Posterior cingulate gyrus (tissue), 11 donors: ENCODE data around the gene GABBR2.
A peak's percentile ranks its signal among the peaks of the same experiment; 100 is the strongest.
"Not testable (repeated sequence)": the region's sequence is repeated elsewhere in the genome, so short reads cannot be mapped to it uniquely, and the experiment has no call there.

ENCODE experiments used
- DNase-seq, 10 donors: peaks; one replicate each; pipeline versions ENCODE4 v3.0.0 to v3.0.0-alpha.2; 2020 to 2021; ENCODE audit warnings: mixed read lengths in 3 of 10
- intact Hi-C: fragments of 100-400 bp; cut with DNase I; formaldehyde crosslinking; loops from one replicate; pipeline ENCODE4 v1.15.1; 2023

The GABBR2 gene

DNA sequence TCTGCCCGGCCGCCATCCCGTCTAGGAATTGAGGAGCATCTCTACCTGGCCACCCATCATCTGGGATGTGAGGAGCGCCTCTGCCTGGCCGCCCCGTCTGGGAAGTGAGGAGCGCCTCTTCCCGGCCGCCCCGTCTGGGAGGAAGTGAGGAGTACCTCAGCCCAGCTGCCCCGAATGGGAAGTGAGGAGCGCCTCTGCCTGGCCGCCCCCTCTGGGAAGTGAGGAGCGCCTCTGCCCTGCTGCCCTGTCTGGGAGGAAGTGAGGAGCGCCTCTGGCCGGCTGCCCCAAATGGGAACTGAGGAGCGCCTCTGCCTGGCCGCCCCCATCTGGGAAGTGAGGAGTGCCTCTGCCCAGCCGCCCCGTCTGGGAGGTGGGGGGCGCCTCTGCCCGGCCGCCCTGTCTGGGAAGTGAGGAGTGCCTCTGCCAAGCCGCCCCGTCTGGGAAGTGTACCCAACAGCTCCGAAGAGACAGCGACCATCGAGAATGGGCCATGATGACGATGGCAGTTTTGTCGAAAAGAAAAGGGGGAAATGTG is 244.5 kb downstream of the GABBR2 start:
- intact Hi-C loops, DNase-seq: not testable (repeated sequence)

DNA sequence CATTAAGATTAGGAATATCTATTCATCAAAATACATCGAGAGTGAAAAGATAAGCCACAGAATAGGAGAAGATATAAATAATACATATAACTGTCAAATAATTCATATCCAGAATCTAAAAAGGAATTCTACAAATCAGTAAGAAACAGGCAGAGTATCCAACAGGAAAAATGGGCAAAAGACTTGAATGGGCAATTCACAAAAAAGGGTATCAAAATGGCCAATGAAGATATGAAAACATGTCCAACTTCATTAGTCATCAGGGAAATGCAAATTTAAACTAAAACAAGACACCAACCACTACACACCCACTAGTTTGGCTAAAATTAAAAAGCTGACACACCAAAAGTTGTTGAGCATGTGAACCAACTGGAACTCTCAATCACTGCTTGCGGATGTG is 246.4 kb downstream of the GABBR2 start:
- DNase-seq = no peak
- intact Hi-C loops = no loop called here

DNA sequence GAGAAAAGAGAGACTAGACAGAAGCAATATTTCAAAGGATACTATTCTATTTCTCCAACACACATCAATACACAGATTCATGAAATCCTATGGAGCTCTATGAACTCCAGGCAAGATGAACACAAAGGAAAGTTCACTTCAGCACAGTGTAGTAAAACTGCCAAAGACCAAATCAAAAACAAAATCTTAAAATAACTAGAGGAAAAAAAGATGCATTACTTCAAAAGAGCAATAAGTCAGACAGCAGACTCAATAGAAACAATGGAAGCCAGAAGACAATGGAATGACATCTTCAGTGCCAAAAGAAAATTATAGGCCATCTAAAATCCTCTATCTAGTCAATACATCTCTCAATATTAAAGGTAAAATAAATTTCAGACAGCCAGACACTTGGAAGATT is 248.0 kb downstream of the GABBR2 start:
- DNase-seq = no peak
- intact Hi-C loops = no loop called here

DNA sequence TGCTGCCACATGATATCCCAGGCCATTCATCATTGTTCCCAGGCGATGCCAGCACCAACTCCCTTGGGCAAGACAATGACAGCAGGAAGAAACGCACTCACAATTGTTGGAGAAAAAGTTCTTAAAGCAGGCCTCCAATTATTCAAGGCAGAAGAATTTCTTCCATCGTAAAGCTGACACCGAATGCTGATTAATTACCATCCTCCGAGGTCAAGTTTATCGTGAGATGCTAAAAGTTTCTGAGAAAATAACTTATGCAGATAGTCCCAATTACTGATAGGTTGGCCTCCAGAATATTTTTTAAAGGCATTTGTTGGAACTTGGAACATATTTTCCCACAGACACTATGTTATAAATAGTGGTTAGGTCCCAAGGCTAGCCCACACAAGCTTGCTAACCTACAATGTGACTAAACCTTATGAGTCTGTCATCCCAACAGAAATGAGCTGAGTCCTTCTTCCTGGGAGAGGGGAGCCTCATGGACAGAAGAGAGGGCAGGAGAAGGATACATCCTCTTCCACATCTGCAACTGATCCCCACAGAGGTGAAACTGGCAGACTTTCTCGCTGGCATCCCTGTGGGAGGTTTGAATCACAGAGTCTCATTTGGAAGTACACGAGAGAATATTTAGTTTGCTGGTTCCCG is 250.9 kb downstream of the GABBR2 start:
- intact Hi-C loops = no loop called here
- no peak for DNase-seq

DNA sequence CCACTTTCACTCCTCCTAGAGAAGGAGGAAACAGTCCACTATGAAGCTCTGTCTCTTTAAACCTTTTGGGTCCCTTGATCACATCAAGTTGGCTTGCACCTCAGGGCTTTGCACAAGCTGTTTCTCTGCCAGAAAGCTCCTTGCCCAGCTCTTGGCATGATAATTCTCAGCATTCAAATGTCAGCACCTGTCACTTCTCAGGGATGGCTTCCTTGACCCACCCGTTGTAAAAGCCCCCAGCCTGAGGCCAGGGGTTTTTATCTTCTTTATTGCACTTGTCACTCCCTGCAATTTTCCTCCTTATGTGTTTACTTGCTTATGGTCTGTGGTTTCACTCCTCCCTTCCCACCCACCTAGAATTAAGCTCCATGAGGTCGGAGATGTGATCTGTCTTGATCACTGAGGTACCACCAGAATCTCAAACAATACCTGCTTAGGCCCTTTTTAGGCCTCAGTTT is 252.6 kb downstream of the GABBR2 start:
- DNase-seq = no peak
- intact Hi-C loops = no loop called here

DNA sequence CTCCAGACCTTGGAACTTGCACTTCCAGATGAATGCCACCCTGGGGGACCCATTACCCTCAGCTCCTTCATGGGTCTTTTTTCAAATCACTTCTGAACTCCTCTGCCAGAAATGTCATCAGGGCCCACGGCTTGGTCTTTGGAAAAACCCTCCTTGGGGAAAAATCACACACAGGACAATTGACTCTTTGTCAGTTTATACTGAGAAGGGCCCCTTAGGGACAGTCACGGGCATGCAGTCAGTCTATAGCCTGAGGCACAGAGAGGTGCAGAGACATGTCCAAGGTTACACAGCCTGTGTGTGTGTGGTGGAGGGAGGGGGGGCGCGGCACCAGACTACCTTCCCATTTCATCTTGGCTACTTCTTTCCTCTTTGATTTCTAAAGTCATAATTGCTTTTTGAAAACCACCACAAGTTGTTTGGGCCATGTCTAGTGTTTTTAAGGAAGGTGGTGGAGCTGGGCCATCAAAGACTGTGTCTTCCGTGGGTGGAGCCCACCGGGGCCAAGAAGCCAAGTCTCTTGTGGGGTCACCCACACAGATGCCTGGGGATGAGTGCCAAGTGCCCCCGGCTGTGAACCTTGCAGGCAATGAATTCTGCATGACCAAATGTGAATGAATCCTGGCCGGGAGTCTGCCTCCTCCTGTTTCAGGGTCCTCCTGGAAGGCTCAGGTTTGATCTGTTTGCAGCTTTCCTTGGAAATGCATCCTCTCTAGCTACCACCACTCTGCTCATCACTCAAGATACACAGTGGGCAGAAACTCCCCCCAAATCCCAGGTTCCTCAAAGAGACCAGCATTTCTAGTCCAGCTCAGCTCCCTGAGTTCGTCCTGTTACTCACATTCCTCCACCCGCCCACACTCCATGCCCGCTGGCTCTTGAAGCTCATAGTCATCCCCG is 253.2 kb downstream of the GABBR2 start:
- DNase-seq = peak in 8 of 10 donors; percentile 38 to 93 (median 73)
- intact Hi-C loops = no loop called here

DNA sequence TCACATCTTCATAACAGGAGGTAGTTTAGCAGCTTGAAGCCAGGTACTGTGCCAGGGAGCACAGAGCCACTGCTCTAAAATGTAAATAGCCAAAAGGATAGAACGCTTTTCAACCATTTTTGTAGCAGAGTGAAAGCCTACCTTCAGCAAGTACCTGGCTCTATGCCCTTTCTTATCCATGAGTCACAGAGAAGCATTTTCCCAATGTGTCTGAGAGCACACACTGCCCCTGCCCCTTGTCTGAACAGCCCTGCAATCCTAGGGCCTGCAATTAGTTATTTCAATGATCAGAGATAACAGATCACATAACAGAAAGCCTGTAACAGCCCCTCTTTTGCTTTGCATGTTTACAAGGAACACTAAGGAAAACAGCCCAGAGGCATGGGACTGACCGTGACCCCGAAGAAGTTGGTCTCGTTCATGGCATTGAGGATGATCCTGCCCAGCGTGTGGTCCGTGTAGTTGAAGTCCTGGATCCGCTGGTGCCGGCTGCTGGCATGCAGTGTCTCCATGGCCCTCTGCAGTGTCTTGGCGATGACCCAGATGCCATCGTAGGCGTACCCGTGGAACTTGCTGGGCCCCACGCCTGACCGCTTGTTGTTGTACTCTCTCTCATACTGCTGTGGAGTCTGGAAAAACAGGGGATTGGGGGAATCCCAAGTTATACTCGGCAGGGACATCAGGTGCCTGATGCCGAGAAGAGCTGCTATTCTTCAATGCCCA is 255.0 kb downstream of the GABBR2 start:
- DNase-seq = peak in 1 of 10 donors; percentile 73
- intact Hi-C loops = no loop called here

DNA sequence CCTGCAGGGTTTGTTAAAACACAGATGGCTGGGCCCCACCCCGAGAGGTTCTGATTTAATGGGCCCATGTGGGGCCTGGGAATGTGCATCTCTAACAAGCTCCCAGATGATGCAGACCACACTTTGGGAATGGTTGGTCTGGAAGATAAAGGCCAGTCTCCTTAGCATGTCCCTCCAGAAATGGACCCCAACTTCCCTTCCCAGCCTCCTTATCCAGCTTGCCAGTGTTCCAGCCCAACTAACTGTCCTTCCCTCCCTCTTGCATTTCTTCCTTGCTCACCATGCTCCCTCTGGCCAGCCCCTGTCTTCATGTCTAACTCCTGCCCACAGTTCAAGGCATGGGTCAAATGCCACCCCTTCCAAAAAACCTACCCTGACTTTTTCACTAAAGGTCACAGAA is 257.2 kb downstream of the GABBR2 start:
- intact Hi-C loops = no loop called here
- no peak for DNase-seq

DNA sequence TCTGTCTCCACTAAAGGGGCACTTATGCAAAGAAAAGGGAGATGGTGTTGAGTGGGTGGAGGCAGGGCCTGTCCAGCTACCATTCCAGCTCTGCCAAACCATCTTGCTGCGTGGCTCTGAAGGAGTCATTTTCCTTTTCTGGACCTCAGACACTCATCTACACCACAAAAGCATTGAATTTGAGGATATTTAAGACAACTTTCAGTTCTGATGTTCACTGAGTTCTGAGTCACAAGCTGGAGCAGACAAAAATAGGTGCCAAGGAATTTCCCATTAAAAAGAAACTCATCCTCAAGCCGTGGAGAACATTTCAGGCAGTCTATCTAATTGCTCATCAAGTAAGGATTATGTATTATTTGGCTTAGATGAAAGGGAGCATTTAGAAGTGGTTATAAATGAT is 258.2 kb downstream of the GABBR2 start:
- intact Hi-C loops = no loop called here
- DNase-seq = no peak

DNA sequence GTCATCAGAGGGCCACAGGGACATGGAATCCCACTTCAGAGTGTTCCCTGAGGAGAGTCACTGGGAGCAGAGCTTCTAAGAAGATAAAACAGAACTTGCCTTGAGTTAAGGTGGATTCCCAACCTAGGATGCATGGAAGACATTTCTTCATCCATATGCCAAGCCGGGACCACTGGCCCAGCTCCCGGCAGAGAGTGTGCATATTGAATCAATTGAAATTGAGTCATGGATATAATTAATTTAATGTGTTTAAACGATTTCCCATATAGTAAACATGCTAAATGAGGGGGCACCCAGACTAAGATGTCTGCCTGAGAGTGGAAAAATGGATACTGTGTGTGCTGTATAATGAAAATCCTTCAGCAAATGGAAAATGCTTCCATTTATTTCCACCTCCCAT is 258.9 kb downstream of the GABBR2 start:
- no peak for DNase-seq
- intact Hi-C loops = no loop called here

DNA sequence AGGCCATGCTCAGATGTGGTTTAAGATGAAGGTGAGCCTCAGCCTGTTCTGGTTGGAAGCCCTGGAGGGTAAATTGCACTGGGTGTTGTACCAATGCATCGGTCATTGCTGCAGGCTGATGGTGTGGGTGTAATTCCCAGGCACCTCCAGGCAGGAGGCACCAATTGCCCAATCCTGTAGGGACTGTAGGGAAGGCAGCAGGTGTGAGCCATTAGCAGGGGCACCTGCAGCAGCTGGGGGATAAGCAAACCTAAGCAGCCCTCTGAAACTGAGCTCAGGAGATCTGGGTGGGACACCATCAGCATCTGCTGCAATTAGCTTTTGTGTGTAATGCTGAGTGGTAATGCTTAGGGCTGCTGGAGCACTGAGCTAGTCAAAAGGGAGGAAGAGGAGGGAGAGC is 263.2 kb downstream of the GABBR2 start:
- intact Hi-C loops = no loop called here
- no peak for DNase-seq

DNA sequence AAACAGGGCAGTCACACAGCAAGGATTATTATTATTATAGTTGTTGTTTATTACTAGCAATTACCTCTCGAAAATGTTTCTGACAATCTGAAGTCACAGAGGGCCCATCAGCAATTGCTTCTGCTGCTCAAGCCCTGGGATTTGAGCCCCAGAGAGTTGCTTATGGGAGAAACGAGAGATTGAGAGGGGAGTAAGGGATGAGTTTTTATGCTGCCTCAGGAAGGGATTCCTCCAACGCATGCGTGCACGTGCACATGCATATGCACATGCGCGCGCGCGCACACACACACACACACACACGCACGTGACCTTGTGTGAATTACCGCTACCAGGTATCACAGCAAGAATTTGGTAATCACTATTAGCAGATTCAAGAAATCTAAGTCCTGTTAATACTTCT is 264.1 kb downstream of the GABBR2 start:
- DNase-seq = no peak
- intact Hi-C loops = no loop called here

DNA sequence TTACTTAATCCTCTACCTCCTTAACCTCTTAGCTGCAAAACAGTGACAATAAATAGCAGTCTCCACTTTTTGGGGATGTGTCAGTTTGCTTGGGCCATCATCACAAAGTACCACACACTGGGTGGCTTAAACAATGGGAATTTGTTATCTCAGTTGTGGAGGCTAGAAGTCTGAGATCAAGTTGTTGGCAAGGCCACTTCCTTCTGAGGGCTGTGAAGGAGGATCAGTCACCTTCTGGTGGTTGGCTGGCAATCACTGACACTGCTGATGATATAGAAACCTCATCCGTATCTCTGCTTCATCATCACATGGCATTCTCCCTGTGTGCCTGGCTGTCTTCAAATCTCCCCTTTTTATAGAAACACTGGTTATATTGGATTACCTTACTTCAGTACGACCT is 266.2 kb downstream of the GABBR2 start:
- intact Hi-C loops = no loop called here
- DNase-seq = no peak

DNA sequence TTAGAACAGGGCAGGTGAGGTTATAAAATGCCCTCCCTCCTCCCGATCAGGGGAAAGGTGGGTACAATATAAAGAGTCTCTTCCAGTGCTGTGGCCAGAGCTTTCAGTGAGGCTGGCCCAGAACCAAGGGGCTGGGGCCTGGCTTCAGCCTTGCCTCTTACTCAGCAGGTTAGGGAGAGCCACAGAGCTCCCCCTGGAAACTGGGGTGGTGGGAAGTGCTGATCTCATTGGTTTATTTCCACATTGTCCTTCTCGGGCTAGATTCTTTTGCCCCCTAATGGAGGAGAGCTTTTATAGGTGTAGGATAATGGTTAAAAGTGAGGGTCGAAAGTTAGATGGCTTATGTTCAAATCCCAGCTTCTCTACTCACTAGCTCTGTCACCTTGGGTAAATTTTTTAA is 266.6 kb downstream of the GABBR2 start:
- intact Hi-C loops = no loop called here
- no peak for DNase-seq

DNA sequence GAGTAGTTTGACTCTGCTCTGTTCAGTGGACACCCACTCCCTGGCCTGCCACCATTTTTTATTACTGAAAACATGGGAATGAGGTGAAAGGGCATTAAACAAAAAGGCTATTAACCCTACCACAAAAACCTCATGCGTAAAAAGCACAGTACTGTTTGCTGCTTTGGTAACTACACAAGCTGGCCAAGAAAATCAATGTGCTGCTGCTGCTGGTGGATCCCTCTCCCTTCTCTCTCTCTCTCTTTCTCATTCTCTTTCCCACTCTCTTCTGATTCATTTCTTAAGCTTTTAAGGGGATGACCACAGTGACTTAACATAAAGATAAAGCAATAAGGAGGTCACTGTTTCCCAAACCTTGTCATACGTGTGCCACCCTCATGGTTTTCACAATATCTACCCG is 270.1 kb downstream of the GABBR2 start:
- intact Hi-C loops = no loop called here
- no peak for DNase-seq

DNA sequence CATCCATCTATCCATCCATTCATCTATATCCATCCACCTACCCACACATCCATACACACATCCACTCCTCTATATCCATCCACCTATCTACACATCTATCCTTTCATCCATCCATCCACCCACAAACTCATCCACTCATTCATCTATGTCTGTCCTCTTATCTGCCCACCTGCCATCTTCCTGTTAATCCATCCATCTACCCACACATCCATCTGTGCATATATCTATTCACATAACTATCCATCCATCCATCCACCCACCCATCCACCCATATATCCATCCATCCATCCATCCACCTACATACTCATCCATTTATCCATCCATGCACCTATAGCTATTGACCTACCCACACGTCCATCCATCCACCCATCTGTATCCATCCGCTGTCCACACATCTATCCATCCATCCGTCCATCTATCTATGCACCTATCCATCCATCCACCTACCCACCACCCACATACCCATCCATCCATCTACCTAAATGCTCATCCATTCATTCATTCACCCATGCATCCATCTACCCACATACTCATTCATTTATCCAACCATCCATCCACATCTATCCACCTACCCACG is 271.2 kb downstream of the GABBR2 start:
- intact Hi-C loops = no loop called here
- DNase-seq = no peak

DNA sequence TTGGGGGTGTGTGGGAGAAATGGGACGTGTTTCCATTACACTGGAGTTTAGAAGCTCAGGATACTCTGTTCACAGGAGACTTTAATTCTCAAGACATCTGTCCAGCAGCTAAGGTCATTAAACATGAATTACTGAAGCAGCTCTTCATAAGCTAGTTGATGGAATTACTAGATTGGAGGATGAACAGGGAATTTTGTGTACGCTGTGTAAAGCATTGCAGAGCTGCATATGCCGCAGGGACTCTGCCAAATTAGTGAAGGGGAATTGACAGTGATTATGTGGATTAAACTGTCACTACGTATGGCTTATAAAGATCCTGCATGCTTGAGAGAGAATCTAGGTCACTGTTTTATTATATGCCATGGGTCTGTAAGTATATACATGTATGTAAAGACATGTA is 275.8 kb downstream of the GABBR2 start:
- intact Hi-C loops = no loop called here
- DNase-seq = no peak

DNA sequence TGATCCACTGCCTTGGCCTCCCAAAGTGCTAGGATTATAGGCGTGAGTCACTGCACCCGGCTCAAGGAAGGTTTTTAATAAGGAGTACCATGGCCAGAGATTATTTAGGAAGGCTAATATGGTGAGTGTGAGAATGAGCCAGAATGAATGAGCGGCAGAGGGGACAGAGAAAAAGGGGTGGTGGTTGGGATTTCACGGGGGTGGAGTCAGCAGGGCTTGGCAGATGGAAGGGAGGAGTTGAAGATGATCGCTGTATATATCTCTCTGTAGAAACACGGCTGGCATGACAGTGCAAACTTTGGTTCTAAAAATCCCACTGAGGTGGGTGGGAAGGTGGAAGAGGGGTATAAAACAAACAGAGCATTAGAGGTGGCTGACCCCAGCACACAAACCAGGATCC is 276.6 kb downstream of the GABBR2 start:
- DNase-seq = peak in 2 of 10 donors; percentile 32 to 33
- intact Hi-C loops = no loop called here

DNA sequence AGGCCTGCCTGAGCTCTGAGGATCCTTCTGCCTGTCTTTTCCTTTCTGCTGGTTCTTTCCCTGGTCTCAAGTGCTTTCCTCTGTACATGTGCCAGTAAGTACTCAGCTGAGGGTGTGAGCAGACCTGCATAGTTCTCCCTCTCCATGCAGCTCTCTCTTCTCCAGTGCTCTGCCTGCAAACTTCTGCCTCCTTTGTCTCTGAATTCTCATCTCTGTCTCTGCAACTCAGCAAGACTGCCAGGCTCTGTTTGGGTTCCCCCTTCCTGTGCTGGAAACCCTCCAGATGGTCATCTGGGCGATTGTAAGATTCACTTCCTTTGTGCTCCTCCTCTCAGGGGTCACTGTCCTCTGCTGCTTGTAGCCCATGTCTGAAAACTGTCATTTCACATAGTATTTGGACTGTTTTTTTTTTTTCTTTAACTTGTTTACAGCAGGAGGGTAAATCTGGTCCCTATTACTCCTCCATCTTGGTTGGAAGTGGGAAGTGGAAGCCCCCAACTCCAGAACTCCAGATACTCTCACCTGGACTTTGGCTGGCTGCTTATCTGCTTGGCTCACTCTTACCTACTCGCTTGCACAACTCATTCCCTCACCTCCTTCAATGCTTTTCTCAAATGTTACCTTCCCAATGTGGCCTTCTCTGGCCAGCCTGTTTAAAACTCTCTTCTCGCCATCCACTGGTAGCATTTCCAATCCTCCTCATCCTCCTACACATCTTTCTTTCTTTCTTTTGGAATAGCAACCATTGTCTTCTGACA is 278.0 kb downstream of the GABBR2 start:
- intact Hi-C loops = no loop called here
- DNase-seq = peak in 1 of 10 donors; percentile 28

DNA sequence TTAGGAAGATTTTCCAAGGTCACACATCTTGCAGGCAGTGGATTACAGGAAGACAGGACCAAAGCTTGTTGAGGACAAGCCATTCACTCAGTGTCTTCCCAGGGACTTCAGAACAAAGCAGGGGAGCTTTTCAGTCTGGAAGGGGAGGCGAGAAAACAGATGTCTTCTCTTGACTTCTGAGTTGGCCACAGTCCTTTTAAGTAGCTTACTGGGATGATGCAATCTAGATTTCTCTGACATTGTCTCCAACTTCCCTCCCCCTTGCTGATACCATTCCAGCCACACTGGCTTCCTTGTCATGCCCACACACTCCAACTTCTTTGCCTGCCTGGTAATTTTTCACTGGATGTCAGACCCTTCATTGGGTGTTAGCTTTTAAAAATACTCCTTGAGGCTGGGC is 279.1 kb downstream of the GABBR2 start:
- no peak for DNase-seq
- intact Hi-C loops = no loop called here
